HG03097 (cell line): ENCODE measurements around the gene CFAP100.

ENCODE experiments used
- ATAC-seq: cut with Tn5 transposase; IDR thresholded peaks from one replicate; pipeline ENCODE4 v1.9.1; 2021; ENCODE audit not compliant: unreplicated experiment, low FRiP score

The CFAP100 gene

GRCh38 chr3:126419886-126420786, 25.4 kb downstream of the CFAP100 start:
- ATAC-seq, result no peak

GRCh38 chr3:126421573-126422119, 26.9 kb downstream of the CFAP100 start:
- ATAC-seq, result no peak

- no peak for ATAC-seq
These were observed 27.4 kb downstream of the CFAP100 start for GRCh38 chr3:126422121-126422520.

- no peak for ATAC-seq
These were observed 27.9 kb downstream of the CFAP100 start for GRCh38 chr3:126422571-126423091.

GRCh38 chr3:126423191-126424038, 28.7 kb downstream of the CFAP100 start:
- ATAC-seq, result no peak

- no peak for ATAC-seq
These were observed 29.5 kb downstream of the CFAP100 start for GRCh38 chr3:126424039-126424717.

GRCh38 chr3:126424751-126425150, 30.0 kb downstream of the CFAP100 start:
- ATAC-seq, result no peak

GRCh38 chr3:126431103-126431534, 36.4 kb downstream of the CFAP100 start:
- ATAC-seq, result no peak

- no peak for ATAC-seq
These were observed 37.8 kb downstream of the CFAP100 start for GRCh38 chr3:126432361-126433104.

GRCh38 chr3:126433105-126433430, 38.4 kb downstream of the CFAP100 start:
- no peak for ATAC-seq

- ATAC-seq, result no peak
These were observed 39.0 kb downstream of the CFAP100 start for GRCh38 chr3:126433496-126434263.

GRCh38 chr3:126434264-126434590, 39.5 kb downstream of the CFAP100 start:
- no peak for ATAC-seq

GRCh38 chr3:126434931-126435411, 40.3 kb downstream of the CFAP100 start:
- no peak for ATAC-seq

- ATAC-seq, result no peak
These were observed 41.0 kb downstream of the CFAP100 start for GRCh38 chr3:126435456-126436315.

- no peak for ATAC-seq
These were observed 42.4 kb downstream of the CFAP100 start for GRCh38 chr3:126436826-126437717.

- no peak for ATAC-seq
These were observed 43.5 kb downstream of the CFAP100 start for GRCh38 chr3:126438186-126438585.

- no peak for ATAC-seq
These were observed 44.0 kb downstream of the CFAP100 start for GRCh38 chr3:126438746-126439145.
